ENCODE results near the gene OTOG.

DNA sequence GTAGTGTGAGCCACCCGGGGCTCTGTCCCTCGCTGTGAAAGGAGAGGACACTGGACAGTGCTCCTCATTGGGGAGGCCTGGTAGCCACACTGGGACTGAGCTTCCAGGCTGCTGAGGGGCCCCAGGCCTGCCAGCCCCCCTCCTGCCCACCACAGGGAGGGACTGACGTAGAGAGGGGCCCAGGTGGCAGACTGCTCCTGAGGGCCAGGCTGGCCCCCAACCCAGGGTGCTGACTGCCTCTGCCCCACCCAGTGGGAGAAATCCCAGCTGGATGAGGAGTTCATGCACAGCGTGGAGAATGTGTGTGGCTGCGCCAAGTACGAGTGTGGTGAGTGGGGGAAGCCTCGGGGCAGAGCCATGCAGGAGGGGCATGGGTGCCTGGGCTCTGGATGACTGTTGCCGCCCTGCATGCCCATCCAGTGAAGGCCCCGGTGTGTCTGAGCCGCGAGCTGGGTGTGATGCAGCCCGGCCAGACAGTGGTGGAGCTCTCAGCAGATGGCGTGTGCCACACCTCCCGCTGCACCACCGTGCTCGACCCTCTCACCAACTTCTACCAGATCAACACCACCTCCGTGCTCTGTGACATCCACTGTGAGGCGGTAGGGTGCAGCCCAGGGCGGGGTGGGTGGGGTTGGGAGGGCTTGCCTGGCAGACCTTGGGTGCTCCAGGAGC lies 93.6 kb downstream of the OTOG start:
- TF ChIP-seq, protein P1, sequence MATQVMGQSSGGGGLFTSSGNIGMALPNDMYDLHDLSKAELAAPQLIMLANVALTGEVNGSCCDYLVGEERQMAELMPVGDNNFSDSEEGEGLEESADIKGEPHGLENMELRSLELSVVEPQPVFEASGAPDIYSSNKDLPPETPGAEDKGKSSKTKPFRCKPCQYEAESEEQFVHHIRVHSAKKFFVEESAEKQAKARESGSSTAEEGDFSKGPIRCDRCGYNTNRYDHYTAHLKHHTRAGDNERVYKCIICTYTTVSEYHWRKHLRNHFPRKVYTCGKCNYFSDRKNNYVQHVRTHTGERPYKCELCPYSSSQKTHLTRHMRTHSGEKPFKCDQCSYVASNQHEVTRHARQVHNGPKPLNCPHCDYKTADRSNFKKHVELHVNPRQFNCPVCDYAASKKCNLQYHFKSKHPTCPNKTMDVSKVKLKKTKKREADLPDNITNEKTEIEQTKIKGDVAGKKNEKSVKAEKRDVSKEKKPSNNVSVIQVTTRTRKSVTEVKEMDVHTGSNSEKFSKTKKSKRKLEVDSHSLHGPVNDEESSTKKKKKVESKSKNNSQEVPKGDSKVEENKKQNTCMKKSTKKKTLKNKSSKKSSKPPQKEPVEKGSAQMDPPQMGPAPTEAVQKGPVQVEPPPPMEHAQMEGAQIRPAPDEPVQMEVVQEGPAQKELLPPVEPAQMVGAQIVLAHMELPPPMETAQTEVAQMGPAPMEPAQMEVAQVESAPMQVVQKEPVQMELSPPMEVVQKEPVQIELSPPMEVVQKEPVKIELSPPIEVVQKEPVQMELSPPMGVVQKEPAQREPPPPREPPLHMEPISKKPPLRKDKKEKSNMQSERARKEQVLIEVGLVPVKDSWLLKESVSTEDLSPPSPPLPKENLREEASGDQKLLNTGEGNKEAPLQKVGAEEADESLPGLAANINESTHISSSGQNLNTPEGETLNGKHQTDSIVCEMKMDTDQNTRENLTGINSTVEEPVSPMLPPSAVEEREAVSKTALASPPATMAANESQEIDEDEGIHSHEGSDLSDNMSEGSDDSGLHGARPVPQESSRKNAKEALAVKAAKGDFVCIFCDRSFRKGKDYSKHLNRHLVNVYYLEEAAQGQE (IDR thresholded peaks at IDR 0.05; ENCODE audit: insufficient read depth in 1 of 2, low read depth in 2 of 2, low read length in 2 of 2), result no peak
- TF ChIP-seq POLR2AphosphoS5 (IDR thresholded peaks at IDR 0.05; ENCODE audit: low read depth, low read length) (no peak), TAF1 (IDR thresholded peaks at IDR 0.05; ENCODE audit: borderline replicate concordance, insufficient read depth, low read length) (no peak)

Data from PFSK-1 (cell line).